ENCODE data around the gene NFKBIB. TPM values are rescaled to one million over a fixed set of nuclear protein-coding genes. Genes with fewer than 3 reads are reported as not detected.

The NFKBIB gene
- total RNA-seq, 1 experiment from 2014 or later, result 33.8 TPM

GRCh38 chr19:38880076-38880881, 19.5 kb upstream of the NFKBIB start:
- no peak overlapping the region; the same call in 1 of the 2 replicates for H3K14ac ChIP-seq (ENCODE audit: insufficient read depth, low read length)
- H3K4me2 ChIP-seq (ENCODE audit: insufficient read depth, insufficient read length, low read length), result no peak overlapping the region
- no peak overlapping the region for H3K4ac ChIP-seq (ENCODE audit: low read depth, low read length)
- H2BK5ac ChIP-seq (ENCODE audit: insufficient read length, low read length), result no peak overlapping the region
- H4K8ac ChIP-seq (replicated peaks; ENCODE audit: insufficient read length, low read depth, low read length), result no peak overlapping the region
- H2AFZ ChIP-seq (ENCODE audit: low read length), result no peak overlapping the region
- H3K56ac ChIP-seq (ENCODE audit: insufficient read length, low read depth, low read length), result no peak overlapping the region
- H3K9ac ChIP-seq (ENCODE audit: extremely low read depth, insufficient read length, low read length), result no peak overlapping the region
- H3K4me3 Mint-ChIP-seq, result no peak overlapping the region
- TF ChIP-seq, protein P1, sequence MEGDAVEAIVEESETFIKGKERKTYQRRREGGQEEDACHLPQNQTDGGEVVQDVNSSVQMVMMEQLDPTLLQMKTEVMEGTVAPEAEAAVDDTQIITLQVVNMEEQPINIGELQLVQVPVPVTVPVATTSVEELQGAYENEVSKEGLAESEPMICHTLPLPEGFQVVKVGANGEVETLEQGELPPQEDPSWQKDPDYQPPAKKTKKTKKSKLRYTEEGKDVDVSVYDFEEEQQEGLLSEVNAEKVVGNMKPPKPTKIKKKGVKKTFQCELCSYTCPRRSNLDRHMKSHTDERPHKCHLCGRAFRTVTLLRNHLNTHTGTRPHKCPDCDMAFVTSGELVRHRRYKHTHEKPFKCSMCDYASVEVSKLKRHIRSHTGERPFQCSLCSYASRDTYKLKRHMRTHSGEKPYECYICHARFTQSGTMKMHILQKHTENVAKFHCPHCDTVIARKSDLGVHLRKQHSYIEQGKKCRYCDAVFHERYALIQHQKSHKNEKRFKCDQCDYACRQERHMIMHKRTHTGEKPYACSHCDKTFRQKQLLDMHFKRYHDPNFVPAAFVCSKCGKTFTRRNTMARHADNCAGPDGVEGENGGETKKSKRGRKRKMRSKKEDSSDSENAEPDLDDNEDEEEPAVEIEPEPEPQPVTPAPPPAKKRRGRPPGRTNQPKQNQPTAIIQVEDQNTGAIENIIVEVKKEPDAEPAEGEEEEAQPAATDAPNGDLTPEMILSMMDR (conservative IDR thresholded peaks at IDR 0.05), result no peak
- no peak for DNase-seq
- no peak overlapping the region for H2BK15ac ChIP-seq (ENCODE audit: low read depth, low read length)
- no peaks in the 10 kb centered on the region for H3K9me3 Mint-ChIP-seq
- no peak overlapping the region for H4K5ac ChIP-seq (ENCODE audit: insufficient read length, low read depth, low read length)
- peaks cover 3% of the 10 kb centered on the region; the same call in 1 of the 2 replicates for H3K4me1 ChIP-seq (ENCODE audit: insufficient read depth, low read length)
- H3K27ac ChIP-seq (ENCODE audit: insufficient read length, low read depth, low read length), result no peak overlapping the region
- no peaks in the 10 kb centered on the region for H3K79me2 ChIP-seq (ENCODE audit: insufficient read depth, low read length)
- no CpG with 5 or more reads among the region's 19 CpGs for WGBS (ENCODE audit: extremely low coverage, insufficient read length, low lambda C conversion rate)
- H3T11ph ChIP-seq (ENCODE audit: low read length), result no peak overlapping the region
- no peak overlapping the region for H4K91ac ChIP-seq (ENCODE audit: insufficient read length, low read depth, low read length)
- H3K79me1 ChIP-seq (ENCODE audit: insufficient read depth, low read depth, low read length, poor library complexity, severe bottlenecking), result no peaks in the 10 kb centered on the region
- H3K9me3 ChIP-seq (ENCODE audit: control insufficient read depth, low read depth, low read length), result no peaks in the 10 kb centered on the region
- H2BK120ac ChIP-seq (ENCODE audit: low read depth, low read length, poor library complexity, severe bottlenecking), result no peak overlapping the region
- no peaks in the 10 kb centered on the region for H3K27me3 Mint-ChIP-seq (ENCODE audit: low read depth)
- no peak overlapping the region for H3K23ac ChIP-seq (ENCODE audit: insufficient read length, low read depth, low read length)
- H3K27ac Mint-ChIP-seq, result no peak overlapping the region
- H2BK20ac ChIP-seq (ENCODE audit: low read depth, low read length, poor library complexity, severe bottlenecking), result no peak overlapping the region
- H3K4me1 Mint-ChIP-seq, result peaks cover 19 to 34% of the 10 kb centered on the region in 2 experiments
- no peaks in the 10 kb centered on the region; a peak in 1 of 7 replicates for H3K36me3 Mint-ChIP-seq (ENCODE audit: insufficient read depth in 1 of 3, low read depth in 3 of 3)
- no peaks in the 10 kb centered on the region for H4K20me1 ChIP-seq (ENCODE audit: control insufficient read depth, insufficient read depth, insufficient read length)
- H3K27me3 ChIP-seq (ENCODE audit: insufficient read depth, low read length), result peaks cover 2% of the 10 kb centered on the region; the same call in 1 of the 2 replicates
- H2AK5ac ChIP-seq (ENCODE audit: insufficient read length, low read length), result no peak overlapping the region
- no peaks in the 10 kb centered on the region for H3K23me2 ChIP-seq (ENCODE audit: insufficient read length, low read depth, low read length, poor library complexity, severe bottlenecking)
- no peak overlapping the region for H3K18ac ChIP-seq (ENCODE audit: insufficient read length, low read depth, low read length)
- H2BK12ac ChIP-seq (ENCODE audit: insufficient read length, low read depth, low read length), result no peak overlapping the region
